T-cell (primary cell): Measurements from ENCODE around the gene RETSAT. TPM values are rescaled to one million over a fixed set of nuclear protein-coding genes. Genes with fewer than 3 reads are reported as not detected.

ENCODE experiments used
- ATAC-seq, 4 experiments: fragments of 200-7000 bp in 3 of 4; fragments of 150-1000 bp in 1 of 4; cut with Tn5 transposase; replicated peaks in 1 of 4; 1 replicate in 3 of 4; 2 replicates in 1 of 4; pipeline ENCODE4 v1.10.0; 2021; ENCODE audit warnings: moderate library complexity in 3 of 4, mild to moderate bottlenecking in 2 of 4, moderate number of reproducible peaks in 1 of 4
- CTCF ChIA-PET, 2 donors: fragments of 300-600 bp; sonication (Branson Sonifier 250); formaldehyde crosslinking; loops; one replicate each; lab custom pipeline; 2022; ENCODE audit warnings: antibody characterized with exemption in 2 of 2; lab: Charles Lee
- POLR2A ChIA-PET, 2 donors: fragments of 300-600 bp; sonication (Branson Sonifier 250); formaldehyde crosslinking; loops; one replicate each; lab custom pipeline; 2022; ENCODE audit warnings: antibody characterized with exemption in 2 of 2; lab: Charles Lee
- DNase-seq, 35 experiments: peaks; one replicate each; pipeline versions ENCODE4 v3.0.0 to v3.0.0-alpha.2; 2013 to 2023
- H3K27ac ChIP-seq: one replicate; pipeline ENCODE4 v1.5.1; 2013; ENCODE audit warnings: low read length
- H3K27me3 ChIP-seq, 2 experiments: replicated peaks in 1 of 2; 1 replicate in 1 of 2; 2 replicates in 1 of 2; pipeline versions ENCODE4 v1.6.1 to v1.7.0; 2013; ENCODE audit warnings: low read length in 1 of 2, mixed read lengths in 1 of 2; ENCODE audit not compliant: control insufficient read depth in 2 of 2, insufficient read depth in 2 of 2; ENCODE audit errors: extremely low read depth in 1 of 2
- H3K36me3 ChIP-seq, 2 donors: 1 replicate in 1 of 2; 2 replicates in 1 of 2; pipeline versions ENCODE4 v1.6.1 to v1.7.0; 2013; ENCODE audit warnings: low read length in 1 of 2; ENCODE audit not compliant: control insufficient read depth in 2 of 2, insufficient read depth in 1 of 2; ENCODE audit errors: extremely low read depth in 1 of 2
- H3K4me1 ChIP-seq, 2 experiments: 1 replicate in 1 of 2; 2 replicates in 1 of 2; pipeline versions ENCODE4 v1.6.1 to v1.7.0; 2013; ENCODE audit warnings: low read length in 2 of 2, mixed read lengths in 1 of 2; ENCODE audit not compliant: insufficient read depth in 2 of 2, control insufficient read depth in 1 of 2; ENCODE audit errors: extremely low read depth in 1 of 2
- H3K4me3 ChIP-seq, 2 donors: 1 replicate in 1 of 2; 2 replicates in 1 of 2; pipeline versions ENCODE4 v1.5.1 to v1.7.0; 2013; ENCODE audit warnings: mild to moderate bottlenecking in 2 of 2, low read length in 1 of 2, moderate library complexity in 1 of 2; ENCODE audit not compliant: control insufficient read depth in 1 of 2; ENCODE audit errors: extremely low read depth in 1 of 2
- H3K9me3 ChIP-seq: 2 replicates; pipeline ENCODE4 v1.7.0; 2013
- H3K27ac Mint-ChIP-seq, 2 donors: one replicate each; pipeline ENCODE4 v1.8.0; 2020 to 2021; ENCODE audit warnings: mild to moderate bottlenecking in 2 of 2, mixed read lengths in 2 of 2
- H3K27me3 Mint-ChIP-seq, 2 donors: one replicate each; pipeline ENCODE4 v1.8.0; 2021 to 2022; ENCODE audit warnings: mixed read lengths in 2 of 2
- H3K36me3 Mint-ChIP-seq: one replicate; pipeline ENCODE4 v1.8.0; 2021; ENCODE audit warnings: mixed read lengths
- H3K4me1 Mint-ChIP-seq, 3 donors: one replicate each; pipeline ENCODE4 v1.8.0; 2020 to 2022; ENCODE audit warnings: mixed read lengths in 3 of 3, mild to moderate bottlenecking in 1 of 3
- H3K4me3 Mint-ChIP-seq, 3 donors: one replicate each; pipeline ENCODE4 v1.8.0; 2020 to 2022; ENCODE audit warnings: mild to moderate bottlenecking in 3 of 3, mixed read lengths in 3 of 3, moderate library complexity in 3 of 3
- H3K9me3 Mint-ChIP-seq, 3 donors: one replicate each; pipeline ENCODE4 v1.8.0; 2020 to 2022; ENCODE audit warnings: mixed read lengths in 3 of 3
- WGBS: methylation state at CpG from one replicate; pipeline ENCODE4 v1.1.5; 2013; ENCODE audit warnings: missing lambda C conversion rate; ENCODE audit not compliant: insufficient coverage; 5-methylcytosine and 5-hydroxymethylcytosine counted together
- total RNA-seq, 35 experiments: library from RNA in 6 of 35; stranded (reverse) in 6 of 35; fragments of 120-200 nt in 1 of 35; gene quantifications; one replicate each; pipeline versions ENCODE4 v1.2.1 to v1.2.4 and lab custom pipeline; 2013 to 2026

RETSAT gene
- total RNA-seq, 5 donors from 2014 or later (not counting 1 experiment from before 2014, with no cell fraction given), result 24.2 to 36.3 (median 26.5) TPM

DNA sequence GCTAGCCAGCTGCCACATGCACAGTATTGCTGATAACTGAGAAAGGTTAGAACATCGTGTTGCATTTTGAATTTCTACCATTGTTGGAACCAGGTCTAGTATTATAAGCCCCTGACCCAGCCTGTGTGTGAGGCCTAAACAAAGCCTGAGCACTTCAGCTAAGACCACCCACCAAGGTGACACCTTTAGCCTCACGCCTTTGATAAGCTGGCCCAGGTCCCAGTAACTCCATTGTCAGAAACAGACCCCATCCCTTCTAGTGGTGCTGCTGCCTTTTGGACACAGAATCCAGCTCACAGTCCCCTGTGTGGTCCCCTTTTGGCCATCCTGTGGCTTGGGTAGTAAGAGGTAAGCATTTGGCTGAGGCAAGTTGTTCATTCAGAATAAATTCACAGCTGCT is 1.9 kb upstream of the RETSAT start:
- H3K27ac Mint-ChIP-seq, result no peak overlapping the region
- Histone ChIP-seq H3K36me3 (peaks cover 0 to 22% of the 10 kb centered on the region in 2 donors), H3K27ac (no peak overlapping the region), H3K9me3 (no peaks in the 10 kb centered on the region), H3K27me3 (no peaks in the 10 kb centered on the region), H3K4me1 (peaks cover 13 to 32% of the 10 kb centered on the region in 2 experiments), H3K4me3 (no peak overlapping the region)
- CTCF ChIA-PET, result interaction anchor here in 1 of 2 donors (1.1 kb wide), 1 partner anchor 30 kb away, joined by 3 read pairs; no protein-coding TSS in a partner anchor
- peaks cover 37% of the 10 kb centered on the region for H3K36me3 Mint-ChIP-seq
- peak overlapping the region in 1 of 3 donors; percentile 13 for H3K4me3 Mint-ChIP-seq
- POLR2A ChIA-PET, result interaction anchor here in 1 of 2 donors (0.7 kb wide), 1 partner anchor 112 kb away, joined by 5 read pairs; no protein-coding TSS in a partner anchor
- H3K27me3 Mint-ChIP-seq, result no peaks in the 10 kb centered on the region
- DNase-seq, result no peak
- 100% methylated on average over 1 of the region's 2 CpGs for WGBS
- no peaks in the 10 kb centered on the region for H3K9me3 Mint-ChIP-seq
- no peak for ATAC-seq
- peaks cover 54 to 60% (median 54%) of the 10 kb centered on the region in 3 donors for H3K4me1 Mint-ChIP-seq

DNA sequence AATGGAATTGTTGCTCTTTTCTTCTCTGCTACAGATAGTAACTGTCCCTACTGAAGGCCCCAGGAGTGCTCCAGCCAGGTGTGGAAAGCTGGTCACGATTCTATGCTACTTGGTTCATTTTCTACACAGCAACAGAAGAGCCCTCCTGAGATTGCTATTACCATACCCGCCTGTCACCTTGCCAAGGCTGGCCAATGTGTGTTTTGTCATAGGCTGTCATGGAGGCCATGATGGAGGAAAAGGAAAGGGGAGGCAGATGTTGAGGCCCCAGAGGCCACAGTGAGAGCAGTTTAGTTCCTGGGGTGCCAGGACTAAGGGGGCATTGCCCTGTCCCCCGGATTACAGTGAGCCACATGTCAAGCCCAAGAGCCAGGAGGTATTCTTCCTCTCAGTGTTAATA is 1.2 kb upstream of the RETSAT start:
- ChIA-PET CTCF (interaction anchor here (0.9 to 1.2 kb wide), 4 partner anchors 28 to 200 kb away, joined by 3 to 4 read pairs (median 3); partner anchors contain the start of gene TGOLN2 (in 1 of the 2)), POLR2A (interaction anchor here (0.6 to 1.7 kb wide), 4 partner anchors 28 to 1035 kb away, joined by 3 to 16 read pairs (median 4); partner anchors contain the start of gene TGOLN2 (in 1 of the 2))
- H3K4me1 ChIP-seq, result peaks cover 13 to 32% of the 10 kb centered on the region in 2 experiments
- Mint-ChIP-seq H3K27ac (peak overlapping the region in 1 of 2 donors; percentile 24), H3K4me1 (peaks cover 54 to 60% (median 57%) of the 10 kb centered on the region in 3 donors), H3K27me3 (no peaks in the 10 kb centered on the region), H3K9me3 (no peaks in the 10 kb centered on the region), H3K4me3 (peak overlapping the region; percentile 92 to 100 (median 97)), H3K36me3 (peaks cover 37% of the 10 kb centered on the region)
- peaks cover 0 to 25% of the 10 kb centered on the region in 2 donors for H3K36me3 ChIP-seq
- WGBS, result no CpG with 5 or more reads among the region's 3 CpGs
- DNase-seq, result no peak
- no peak for ATAC-seq
- H3K27ac ChIP-seq, result no peak overlapping the region
- H3K4me3 ChIP-seq, result peak overlapping the region; percentile 74 to 81
- H3K9me3 ChIP-seq, result no peaks in the 10 kb centered on the region
- H3K27me3 ChIP-seq, result no peaks in the 10 kb centered on the region

DNA sequence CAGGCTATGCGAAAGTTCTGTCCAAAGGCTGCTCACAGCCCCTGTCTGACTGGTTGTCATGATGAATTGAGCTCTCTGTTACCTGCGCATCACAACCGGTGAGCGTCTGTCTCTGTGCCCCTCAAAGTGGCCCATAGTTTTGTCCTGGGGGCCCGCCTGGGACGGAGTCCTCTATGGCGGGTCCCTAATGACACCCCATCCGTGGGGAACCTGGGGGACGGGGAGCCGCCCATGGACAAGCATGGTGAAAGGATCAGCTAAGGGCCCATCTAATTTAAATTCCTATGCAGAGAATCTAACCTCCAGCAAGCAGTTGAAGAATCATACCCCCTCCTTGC is 714 bp upstream of the RETSAT start:
- Mint-ChIP-seq H3K4me1 (peaks cover 54 to 60% (median 59%) of the 10 kb centered on the region in 3 donors), H3K27me3 (no peaks in the 10 kb centered on the region), H3K36me3 (peaks cover 41% of the 10 kb centered on the region), H3K27ac (peak overlapping the region; percentile 99), H3K9me3 (no peaks in the 10 kb centered on the region), H3K4me3 (peak overlapping the region; percentile 92 to 100 (median 97))
- H3K27me3 ChIP-seq, result no peaks in the 10 kb centered on the region
- WGBS, result 14% methylated on average over 7 of the region's 10 CpGs
- POLR2A ChIA-PET, result interaction anchor here (0.6 to 1.9 kb wide), 7 partner anchors 27 to 1035 kb away, joined by 3 to 16 read pairs (median 4); partner anchors contain the start of gene TGOLN2 (in 2 of the 2)
- H3K36me3 ChIP-seq, result peaks cover 0 to 30% of the 10 kb centered on the region in 2 donors
- peak in 2 of 35 experiments; percentile 10 to 13 for DNase-seq
- peak overlapping the region; percentile 74 to 81 for H3K4me3 ChIP-seq
- H3K4me1 ChIP-seq, result peaks cover 13 to 32% of the 10 kb centered on the region in 2 experiments
- H3K27ac ChIP-seq, result peak overlapping the region; percentile 77
- no peaks in the 10 kb centered on the region for H3K9me3 ChIP-seq
- peak in 3 of 4 experiments; percentile 6 to 15 (median 8) for ATAC-seq
- CTCF ChIA-PET, result interaction anchor here (0.6 to 1.3 kb wide), 9 partner anchors 16 to 240 kb away, joined by 3 to 10 read pairs (median 3); partner anchors contain the start of gene TGOLN2 (in 1 of the 2)

DNA sequence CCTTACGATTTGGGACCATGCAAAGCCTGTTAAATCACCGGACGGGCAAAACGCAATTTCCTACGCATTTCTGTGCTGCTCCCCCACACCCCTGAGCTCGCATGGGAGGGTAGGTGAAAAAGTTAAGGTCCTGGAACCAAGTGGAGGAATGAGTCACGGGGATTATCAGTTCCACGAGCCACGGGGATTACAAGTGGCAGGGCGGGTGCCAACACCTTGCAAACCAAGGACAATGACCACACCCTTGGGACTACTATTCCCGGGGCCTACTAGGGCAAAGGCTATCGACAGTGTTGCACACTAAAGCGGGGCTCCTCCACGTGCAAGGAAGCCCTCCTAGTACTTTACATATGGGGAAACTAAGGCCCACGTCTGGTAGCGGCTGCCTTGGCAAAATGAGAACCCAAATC is 447 bp downstream of the RETSAT start:
- Mint-ChIP-seq H3K36me3 (peaks cover 45% of the 10 kb centered on the region), H3K4me1 (peaks cover 52 to 59% (median 56%) of the 10 kb centered on the region in 3 donors), H3K9me3 (no peaks in the 10 kb centered on the region), H3K4me3 (peak overlapping the region; percentile 92 to 100 (median 97)), H3K27ac (peak overlapping the region; percentile 99), H3K27me3 (no peaks in the 10 kb centered on the region)
- ChIA-PET POLR2A (interaction anchor here (1.7 to 1.9 kb wide), 2 partner anchors 26 to 27 kb away, joined by 8 to 16 read pairs; partner anchors contain the start of gene TGOLN2 (in 2 of the 2)), CTCF (interaction anchor here in 1 of 2 donors (0.8 to 1.3 kb wide), 4 partner anchors 18 to 198 kb away, joined by 3 to 10 read pairs (median 5); no protein-coding TSS in a partner anchor)
- peak overlapping the region; percentile 63 for H3K27ac ChIP-seq
- H3K36me3 ChIP-seq, result peaks cover 0 to 40% of the 10 kb centered on the region in 2 donors
- no peaks in the 10 kb centered on the region for H3K9me3 ChIP-seq
- H3K4me3 ChIP-seq, result peak overlapping the region; percentile 74 to 81
- H3K27me3 ChIP-seq, result no peaks in the 10 kb centered on the region
- peaks cover 13 to 29% of the 10 kb centered on the region in 2 experiments for H3K4me1 ChIP-seq
- WGBS, result 5% methylated on average over 6 of the region's 16 CpGs
- DNase-seq, result peak in 3 of 35 experiments; percentile 3 to 19 (median 9)
- ATAC-seq, result peak in 2 of 4 experiments; percentile 3 to 4

DNA sequence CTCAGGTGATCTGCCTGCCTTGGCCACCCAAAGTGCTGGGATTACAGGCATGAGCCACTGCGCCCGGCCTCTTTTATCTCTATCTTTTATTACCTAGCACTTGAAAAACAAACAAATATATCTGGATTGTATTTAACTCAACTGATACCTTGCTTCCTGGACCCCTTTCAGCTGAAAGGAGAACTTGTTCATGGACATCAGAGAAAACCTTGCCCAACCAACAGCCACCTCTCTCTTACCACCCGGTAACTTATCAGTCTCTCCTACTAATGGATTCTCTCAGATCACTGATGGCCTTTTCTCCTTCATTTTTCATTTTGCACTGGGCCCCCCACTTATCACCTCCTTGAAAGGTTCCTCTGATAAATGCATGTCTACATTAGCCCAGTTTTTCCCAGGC is 6.7 kb downstream of the RETSAT start:
- Mint-ChIP-seq H3K4me3 (no peak overlapping the region), H3K4me1 (peaks cover 5 to 12% (median 7%) of the 10 kb centered on the region in 3 donors), H3K36me3 (peaks cover 60% of the 10 kb centered on the region), H3K27ac (no peak overlapping the region), H3K27me3 (no peaks in the 10 kb centered on the region), H3K9me3 (no peaks in the 10 kb centered on the region)
- Histone ChIP-seq H3K27ac (no peak overlapping the region), H3K27me3 (no peaks in the 10 kb centered on the region), H3K9me3 (no peaks in the 10 kb centered on the region), H3K36me3 (peaks cover 7 to 66% of the 10 kb centered on the region in 2 donors), H3K4me3 (no peak overlapping the region), H3K4me1 (peaks cover 0 to 2% of the 10 kb centered on the region in 2 experiments)
- ChIA-PET POLR2A (no interaction called here), CTCF (no interaction called here)
- 100% methylated on average over 1 of the region's 3 CpGs for WGBS
- no peak for DNase-seq
- ATAC-seq, result no peak

DNA sequence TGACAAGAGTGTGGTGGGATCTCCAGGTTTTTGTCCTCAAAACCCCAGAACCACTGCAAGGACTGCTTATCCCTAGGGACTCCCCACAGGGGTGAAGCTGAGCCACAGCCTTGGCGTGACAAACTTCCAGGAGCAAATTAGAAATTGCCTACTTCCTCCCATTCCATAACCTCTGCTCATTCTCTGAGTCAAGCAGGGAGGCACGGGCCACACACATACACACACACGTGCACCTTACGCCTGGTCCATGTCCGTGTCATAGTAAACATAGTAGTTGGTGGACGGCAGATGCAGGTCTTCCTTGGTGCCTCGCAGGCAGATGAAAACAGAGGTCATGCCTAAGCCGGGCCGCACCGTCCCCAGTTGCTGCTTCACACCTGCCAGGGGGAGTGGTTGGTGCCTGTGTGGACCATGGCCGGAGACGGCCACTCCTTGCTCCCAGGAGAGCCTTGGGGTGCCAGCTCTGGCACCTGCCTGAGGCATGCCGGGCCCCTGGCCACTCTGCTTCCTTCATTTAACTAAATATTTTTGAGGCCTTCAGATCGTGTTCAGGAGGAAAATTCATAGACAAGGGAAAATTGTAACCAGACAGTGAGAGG is 9.9 kb downstream of the RETSAT start:
- H3K27ac Mint-ChIP-seq, result no peak overlapping the region
- no peaks in the 10 kb centered on the region for H3K9me3 Mint-ChIP-seq
- Histone ChIP-seq H3K27ac (no peak overlapping the region), H3K9me3 (no peaks in the 10 kb centered on the region), H3K27me3 (no peaks in the 10 kb centered on the region), H3K36me3 (peaks cover 7 to 48% of the 10 kb centered on the region in 2 donors), H3K4me1 (no peaks in the 10 kb centered on the region), H3K4me3 (no peak overlapping the region)
- no peak overlapping the region for H3K4me3 Mint-ChIP-seq
- peaks cover 53% of the 10 kb centered on the region for H3K36me3 Mint-ChIP-seq
- POLR2A ChIA-PET, result no interaction called here
- H3K4me1 Mint-ChIP-seq, result no peaks in the 10 kb centered on the region
- CTCF ChIA-PET, result no interaction called here
- H3K27me3 Mint-ChIP-seq, result no peaks in the 10 kb centered on the region
- no peak for DNase-seq
- 98% methylated on average over 7 of the region's 14 CpGs for WGBS
- no peak for ATAC-seq
